Spleen (tissue), 11 donors: Measurements from ENCODE around the gene TMIE. TPM values are rescaled to one million over a fixed set of nuclear protein-coding genes. Genes with fewer than 3 reads are reported as not detected.

ENCODE experiments used
- DNase-seq: peaks from one replicate; pipeline ENCODE4 v3.0.0-alpha.2; 2020
- H3K27ac ChIP-seq, 8 donors: fragments of 200-600 bp; sonication (generic) in 7 of 8; 1 replicate in 4 of 8; 2 replicates in 4 of 8; pipeline versions ENCODE4 v1.5.0 to v1.8.0; 2016 to 2021; ENCODE audit warnings: inconsistent platforms in 4 of 8, mild to moderate bottlenecking in 4 of 8, moderate library complexity in 1 of 8
- H3K27me3 ChIP-seq, 7 donors: fragments of 200-600 bp; sonication (generic) in 6 of 7; replicated peaks in 1 of 7; 1 replicate in 4 of 7; 2 replicates in 3 of 7; pipeline versions ENCODE4 v1.5.0 to v1.8.0; 2016 to 2021; ENCODE audit warnings: inconsistent platforms in 3 of 7, mild to moderate bottlenecking in 1 of 7
- H3K36me3 ChIP-seq, 6 donors: fragments of 200-600 bp; sonication (generic) in 5 of 6; 1 replicate in 4 of 6; 2 replicates in 2 of 6; pipeline versions ENCODE4 v1.5.0 to v1.8.0; 2016 to 2021; ENCODE audit warnings: inconsistent platforms in 2 of 6
- H3K4me1 ChIP-seq, 6 donors: fragments of 200-600 bp; sonication (generic) in 5 of 6; 1 replicate in 3 of 6; 2 replicates in 3 of 6; pipeline versions ENCODE4 v1.5.0 to v1.8.0; 2016 to 2021; ENCODE audit warnings: inconsistent platforms in 3 of 6
- H3K4me3 ChIP-seq, 8 donors: fragments of 200-600 bp; sonication (generic) in 7 of 8; 1 replicate in 4 of 8; 2 replicates in 4 of 8; pipeline versions ENCODE4 v1.5.0 to v1.8.0; 2016 to 2021; ENCODE audit warnings: inconsistent platforms in 4 of 8, mild to moderate bottlenecking in 4 of 8, moderate library complexity in 2 of 8
- H3K9me3 ChIP-seq, 8 donors: fragments of 200-600 bp; sonication (generic) in 7 of 8; 1 replicate in 4 of 8; 2 replicates in 4 of 8; pipeline versions ENCODE4 v1.5.0 to v1.8.0; 2016 to 2021; ENCODE audit warnings: inconsistent platforms in 4 of 8
- CTCF ChIP-seq, 11 experiments: fragments of 200-600 bp in 7 of 11; fragments of 450-650 bp in 4 of 11; sonication (generic) in 4 of 11; IDR thresholded peaks in 8 of 11; conservative IDR thresholded peaks in 3 of 11; 1 replicate in 7 of 11; 2 replicates in 4 of 11; pipeline versions ENCODE4 v1.4.0 to v1.8.0; 2016 to 2021; ENCODE audit warnings: antibody characterized with exemption in 11 of 11, inconsistent platforms in 4 of 11, mild to moderate bottlenecking in 1 of 11
- POLR2A ChIP-seq, 3 donors: fragments of 450-650 bp; IDR thresholded peaks; one replicate each; pipeline ENCODE4 v1.5.1; 2017; ENCODE audit warnings: antibody characterized with exemption in 3 of 3, mild to moderate bottlenecking in 1 of 3
- POLR2AphosphoS5 ChIP-seq, 3 donors: sonication (generic); formaldehyde crosslinking; IDR thresholded peaks; one replicate each; pipeline ENCODE4 v1.5.1; 2017; ENCODE audit warnings: antibody characterized with exemption in 3 of 3
- WGBS, 5 donors: extraction: QIAGEN DNeasy Blood & Tissue Kit in 3 of 5; methylation state at CpG; one replicate each; pipeline versions ENCODE4 v1.1.5 to v1.1.7; 2013 to 2018; 5-methylcytosine and 5-hydroxymethylcytosine counted together
- intact Hi-C: fragments of 100-400 bp; cut with DNase I; formaldehyde crosslinking; loops from one replicate; pipeline ENCODE4 v1.15.0; 2023; ENCODE audit warnings: low total_unique reads
- polyA plus RNA-seq, 3 donors: library from polyadenylated mRNA; stranded (reverse); fragments of 200-250 nt; gene quantifications; one replicate each; pipeline ENCODE4 v1.2.1, GENCODE V29; 2013
- total RNA-seq, 7 donors: library from RNA; depleted of rRNA in 3 of 7; stranded (reverse); fragments of >200 nt in 3 of 7; fragmentation: NEBNext Ultra II Directional in 4 of 7; extraction: Animal tissue kit (Norgen Biotek cat#: 25700) in 4 of 7; gene quantifications; one replicate each; pipeline versions ENCODE4 v1.1.0 to v1.2.1, GENCODE V29; 2016 to 2021
- donor health status: healthy with polysubstance abuse.
- donor health status: DM: no; HTN: no; CAD: no; lungs with moderate emphysema.
- donor health status: DM: no; HTN: no; CAD: no.
- donor health status: Bipolar disorder and iron deficiency.
- donor health status: healthy.
- donor health status: DM: no; HTN: no; CAD: no.
- donor health status: DM: yes; HTN: yes; CAD: no.

The TMIE gene
- total and polyA plus RNA-seq, 10 donors = 0.23 to 1.6 (median 0.67) TPM; not detected in 2

GRCh38 chr3:46661776-46662766 is 39.1 kb upstream of the TMIE start:
- peaks cover 0 to 3% (median 0%) of the 10 kb centered on the region in 7 donors for H3K27me3 ChIP-seq
- no peaks in the 10 kb centered on the region for H3K9me3 ChIP-seq
- intact Hi-C loops = no loop called here
- H3K27ac ChIP-seq = no peak overlapping the region
- DNase-seq = no peak
- TF ChIP-seq CTCF (IDR thresholded peaks at IDR 0.05 in 8 of 11, conservative IDR thresholded peaks at IDR 0.05 in 3 of 11) (no peak), POLR2AphosphoS5 (IDR thresholded peaks at IDR 0.05) (no peak), POLR2A (IDR thresholded peaks at IDR 0.05) (no peak)
- H3K4me3 ChIP-seq = no peak overlapping the region
- WGBS, 5 donors = 77 to 89% (median 84%) methylated on average over 15 of the region's 15 CpGs
- H3K4me1 ChIP-seq = peaks cover 0 to 22% (median 12%) of the 10 kb centered on the region in 6 donors
- no peaks in the 10 kb centered on the region for H3K36me3 ChIP-seq

GRCh38 chr3:46662771-46663551 is 38.2 kb upstream of the TMIE start:
- TF ChIP-seq POLR2AphosphoS5 (IDR thresholded peaks at IDR 0.05) = no peak
- peak in 1 of 11 experiments; percentile 0 for TF ChIP-seq CTCF (IDR thresholded peaks at IDR 0.05 in 8 of 11, conservative IDR thresholded peaks at IDR 0.05 in 3 of 11)
- DNase-seq = no peak
- no peaks in the 10 kb centered on the region for H3K36me3 ChIP-seq
- peaks cover 0 to 3% (median 0%) of the 10 kb centered on the region in 7 donors for H3K27me3 ChIP-seq
- WGBS, 5 donors = 76 to 81% (median 78%) methylated on average over 17 of the region's 17 CpGs
- H3K9me3 ChIP-seq = no peaks in the 10 kb centered on the region
- no peak overlapping the region for H3K27ac ChIP-seq
- intact Hi-C loops = no loop called here
- H3K4me3 ChIP-seq = no peak overlapping the region
- H3K4me1 ChIP-seq = peaks cover 0 to 22% (median 12%) of the 10 kb centered on the region in 6 donors

GRCh38 chr3:46663591-46664135 is 37.5 kb upstream of the TMIE start:
- Histone ChIP-seq H3K36me3 (no peaks in the 10 kb centered on the region), H3K4me1 (peaks cover 0 to 22% (median 12%) of the 10 kb centered on the region in 6 donors), H3K9me3 (no peaks in the 10 kb centered on the region), H3K4me3 (no peak overlapping the region), H3K27me3 (peaks cover 0 to 3% (median 0%) of the 10 kb centered on the region in 7 donors), H3K27ac (peak overlapping the region in 1 of 8 donors; percentile 18)
- peak in 5 of 11 experiments; percentile 14 to 44 (median 28) for TF ChIP-seq CTCF (IDR thresholded peaks at IDR 0.05 in 8 of 11, conservative IDR thresholded peaks at IDR 0.05 in 3 of 11)
- TF ChIP-seq POLR2A (IDR thresholded peaks at IDR 0.05) = no peak
- peak in 2 of 3 donors; percentile 29 to 35 for TF ChIP-seq POLR2AphosphoS5 (IDR thresholded peaks at IDR 0.05)
- WGBS, 5 donors = 46 to 59% (median 54%) methylated on average over 7 to 8 of the region's 8 CpGs
- DNase-seq = peak; percentile 72
- intact Hi-C loops = no loop called here
